SK-N-SH treated with all-trans-retinoic acid at 6 μM for 48 hours (cell line): ENCODE data around the gene PPIL1.

Source experiments
- ARNTL ChIP-seq: fragments of 450-650 bp; formaldehyde crosslinking; IDR thresholded peaks from 2 replicates; pipeline ENCODE4 v1.5.0; 2020; ENCODE audit warnings: low read depth, mild to moderate bottlenecking, moderate library complexity, borderline replicate concordance
- ESRRG ChIP-seq: fragments of 250-450 bp; sonication (Bioruptor Pico); IDR thresholded peaks from 2 replicates; pipeline ENCODE4 v1.6.1; 2021; ENCODE audit warnings: mild to moderate bottlenecking
- RARB ChIP-seq: fragments of 250-450 bp; sonication (Bioruptor Pico); IDR thresholded peaks from 2 replicates; pipeline ENCODE4 v1.8.0; 2021; ENCODE audit warnings: mild to moderate bottlenecking, moderate library complexity
- ZNF70 ChIP-seq: fragments of 450-650 bp; formaldehyde crosslinking; IDR thresholded peaks from 2 replicates; pipeline ENCODE4 v1.5.0; 2020; ENCODE audit warnings: mild to moderate bottlenecking, moderate library complexity

GRCh38 chr6:36862848-36863382 lies 11.7 kb downstream of the PPIL1 start:
- TF ChIP-seq ARNTL (CRISPR knock-in tag) (no peak), RARB (CRISPR knock-in tag) (no peak), ESRRG (CRISPR knock-in tag) (no peak), ZNF70 (CRISPR knock-in tag) (no peak)
